ENCODE measurements around the gene MELTF.

DNA sequence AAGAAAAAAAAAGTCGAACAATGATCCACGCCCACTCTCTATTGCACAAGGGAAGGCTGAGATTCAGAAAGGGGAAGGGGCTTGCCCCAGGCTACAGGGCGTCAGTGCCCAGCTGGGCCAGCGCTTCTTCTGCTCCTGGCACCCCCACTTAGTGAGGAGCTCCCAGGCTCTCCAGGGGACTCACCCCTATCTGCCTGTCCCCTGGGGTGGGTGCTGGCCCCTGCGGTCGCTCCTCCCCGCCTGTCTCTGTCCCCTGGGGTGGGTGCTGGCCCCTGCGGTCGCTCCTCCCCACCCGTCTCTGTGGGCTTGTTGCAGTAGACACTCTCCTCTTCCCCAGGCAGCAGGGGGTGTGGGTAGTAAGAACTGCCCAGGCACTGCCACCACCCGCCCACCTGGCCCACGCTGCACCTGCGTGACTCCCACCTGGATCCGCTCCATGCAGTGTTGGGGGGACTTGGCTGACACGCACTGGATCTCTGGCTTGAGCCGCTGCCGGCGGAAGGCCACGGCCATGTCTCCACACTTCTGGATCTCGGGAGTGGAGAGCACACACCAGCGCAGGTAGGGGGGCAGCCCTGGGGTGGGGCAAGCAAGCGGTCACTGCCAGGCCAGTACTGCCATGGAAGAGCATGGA is 14.6 kb downstream of the MELTF start:
- TF ChIP-seq EZH2 (IDR thresholded peaks at IDR 0.05) (no peak), POLR2AphosphoS5 (IDR thresholded peaks at IDR 0.05; ENCODE audit: borderline replicate concordance, low read depth, low read length) (no peak)
